ENCODE data around the gene ABHD6.

- TF ChIP-seq POLR2A (IDR thresholded peaks at IDR 0.05; ENCODE audit: low read depth, low read length) (no peak), TAF1 (IDR thresholded peaks at IDR 0.05; ENCODE audit: borderline replicate concordance, low read depth, low read length) (no peak)
These were observed 49.8 kb downstream of the ABHD6 start for GRCh38 chr3:58287354-58287753.

Data from GM12892 (cell line).